ENCODE measurements around the gene FAM193A.

FAM193A gene

DNA sequence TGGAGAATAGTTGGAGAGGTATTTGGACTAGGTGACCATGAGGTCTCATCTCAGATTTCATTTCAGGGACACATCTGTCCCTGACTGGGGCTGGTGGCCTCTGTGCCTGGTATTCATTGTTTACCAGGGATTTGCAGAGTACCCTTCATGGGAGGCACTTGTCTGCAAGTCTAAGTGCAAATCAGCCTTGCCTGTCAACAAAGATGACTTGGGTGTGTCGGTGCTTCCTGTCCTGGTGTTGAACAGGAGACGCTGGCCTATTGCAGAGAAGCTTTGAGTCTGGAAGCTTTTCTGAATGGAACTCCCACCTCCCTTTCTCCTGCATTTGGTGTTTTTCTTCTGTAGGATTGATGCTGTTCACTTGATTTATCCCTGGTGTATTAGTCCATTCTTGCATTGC is 115.6 kb downstream of the FAM193A start:
- H3K4me1 ChIP-seq (ENCODE audit: insufficient read depth, low read length, severe bottlenecking): no peaks in the 10 kb centered on the region
- H2AFZ ChIP-seq (ENCODE audit: low read length): no peak overlapping the region
- H3K4me2 ChIP-seq (ENCODE audit: low read length): no peak overlapping the region
- no peak overlapping the region for H3K9ac ChIP-seq (ENCODE audit: low read length)
- peaks cover 13% of the 10 kb centered on the region for H3K36me3 ChIP-seq (ENCODE audit: insufficient read depth, low read length)
- H3F3A ChIP-seq (ENCODE audit: insufficient read depth, low read length): no peaks in the 10 kb centered on the region
- H4K20me1 ChIP-seq (ENCODE audit: insufficient read depth, low read length): no peaks in the 10 kb centered on the region
- no peak overlapping the region for H3K27ac ChIP-seq (ENCODE audit: low read depth, low read length, poor library complexity, severe bottlenecking)
- H3K27me3 ChIP-seq (ENCODE audit: insufficient read depth, low read length): no peaks in the 10 kb centered on the region
- no peaks in the 10 kb centered on the region for H3K79me2 ChIP-seq (ENCODE audit: insufficient read depth, low read length)
- no peaks in the 10 kb centered on the region for H3K9me2 ChIP-seq (ENCODE audit: low read depth, low read length)
- no peaks in the 10 kb centered on the region for H3K9me3 ChIP-seq (ENCODE audit: low read length)
- H3K4me3 ChIP-seq (ENCODE audit: low read depth, low read length, poor library complexity, severe bottlenecking): no peak overlapping the region
- no peak for TF ChIP-seq EZH2 (IDR thresholded peaks at IDR 0.05; ENCODE audit: borderline replicate concordance, low read length)

DNA sequence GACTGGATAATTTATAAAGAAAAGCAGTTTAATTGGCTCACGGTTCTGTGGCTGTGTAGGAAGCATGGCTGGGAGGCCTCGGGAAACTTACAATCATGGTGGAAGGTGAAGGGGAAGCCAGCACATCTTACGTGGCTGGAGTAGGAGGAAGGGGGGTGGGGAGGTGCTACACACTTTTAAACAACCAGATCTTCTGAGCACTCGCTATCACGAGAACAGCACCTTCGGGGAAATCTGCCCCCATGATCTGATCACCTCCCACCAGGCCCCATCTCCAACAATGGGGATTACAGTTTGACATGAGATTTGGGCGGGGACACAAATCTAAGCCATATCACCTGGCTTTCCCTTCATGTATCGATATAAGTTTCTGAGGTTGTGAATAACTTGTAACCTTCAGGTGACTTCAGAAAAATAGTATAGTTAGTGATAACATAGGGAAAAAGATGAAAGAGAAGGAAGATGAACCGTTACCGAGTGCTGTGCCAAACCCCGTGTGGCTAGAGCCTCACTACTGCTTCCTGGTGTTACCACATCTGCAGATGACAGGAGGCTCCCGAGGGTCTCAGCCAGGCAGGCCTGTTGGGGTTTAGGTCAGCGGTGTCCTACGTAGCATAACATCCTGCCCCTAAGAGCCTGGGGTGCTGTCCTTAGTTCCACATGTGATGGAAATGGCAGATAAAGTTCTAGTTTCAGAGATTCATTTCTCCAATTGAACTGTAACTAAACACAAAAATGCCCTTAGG is 116.1 kb downstream of the FAM193A start:
- H3K36me3 ChIP-seq (ENCODE audit: insufficient read depth, low read length): peaks cover 13% of the 10 kb centered on the region

DNA sequence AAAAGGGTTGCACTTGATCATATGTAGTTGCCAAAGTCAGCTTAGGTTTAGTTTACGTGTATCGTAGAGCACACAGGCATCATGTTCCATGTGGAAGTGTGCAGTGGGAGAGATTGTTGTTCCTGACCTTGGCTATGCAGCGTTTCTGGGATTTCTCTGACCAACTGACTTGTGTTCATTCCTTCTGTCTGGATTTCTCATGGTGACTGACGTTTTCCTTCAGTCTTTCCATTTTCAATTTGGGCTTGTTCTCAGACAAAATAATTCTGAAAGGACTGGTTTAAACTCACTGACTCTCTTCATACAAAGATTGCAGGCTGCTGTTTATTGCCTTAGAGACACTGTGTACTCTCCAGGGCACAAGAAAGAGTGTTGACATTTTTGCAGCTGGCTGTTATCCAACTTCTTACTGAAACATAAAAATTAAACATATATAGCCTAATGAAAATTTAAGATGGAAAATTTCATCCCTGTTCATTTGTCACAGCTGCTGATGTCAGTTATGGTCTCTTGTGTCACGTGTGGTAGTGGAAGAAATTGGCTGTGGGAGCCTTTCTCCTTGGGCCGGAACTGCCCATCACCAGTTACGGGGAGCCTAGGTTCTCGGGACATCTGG is 124.3 kb downstream of the FAM193A start:
- H3K27ac ChIP-seq (ENCODE audit: low read depth, low read length, poor library complexity, severe bottlenecking): no peak overlapping the region
- no peaks in the 10 kb centered on the region for H3K9me3 ChIP-seq (ENCODE audit: low read length)
- no peaks in the 10 kb centered on the region for H3K27me3 ChIP-seq (ENCODE audit: insufficient read depth, low read length)
- H3F3A ChIP-seq (ENCODE audit: insufficient read depth, low read length): no peaks in the 10 kb centered on the region
- H3K79me2 ChIP-seq (ENCODE audit: insufficient read depth, low read length): no peaks in the 10 kb centered on the region
- no peaks in the 10 kb centered on the region for H3K9me2 ChIP-seq (ENCODE audit: low read depth, low read length)
- no peaks in the 10 kb centered on the region for H3K4me1 ChIP-seq (ENCODE audit: insufficient read depth, low read length, severe bottlenecking)
- no peaks in the 10 kb centered on the region for H4K20me1 ChIP-seq (ENCODE audit: insufficient read depth, low read length)
- H3K9ac ChIP-seq (ENCODE audit: low read length): no peak overlapping the region
- H3K4me2 ChIP-seq (ENCODE audit: low read length): no peak overlapping the region
- H3K36me3 ChIP-seq (ENCODE audit: insufficient read depth, low read length): peaks cover 27% of the 10 kb centered on the region
- H2AFZ ChIP-seq (ENCODE audit: low read length): no peak overlapping the region
- TF ChIP-seq, protein P1, sequence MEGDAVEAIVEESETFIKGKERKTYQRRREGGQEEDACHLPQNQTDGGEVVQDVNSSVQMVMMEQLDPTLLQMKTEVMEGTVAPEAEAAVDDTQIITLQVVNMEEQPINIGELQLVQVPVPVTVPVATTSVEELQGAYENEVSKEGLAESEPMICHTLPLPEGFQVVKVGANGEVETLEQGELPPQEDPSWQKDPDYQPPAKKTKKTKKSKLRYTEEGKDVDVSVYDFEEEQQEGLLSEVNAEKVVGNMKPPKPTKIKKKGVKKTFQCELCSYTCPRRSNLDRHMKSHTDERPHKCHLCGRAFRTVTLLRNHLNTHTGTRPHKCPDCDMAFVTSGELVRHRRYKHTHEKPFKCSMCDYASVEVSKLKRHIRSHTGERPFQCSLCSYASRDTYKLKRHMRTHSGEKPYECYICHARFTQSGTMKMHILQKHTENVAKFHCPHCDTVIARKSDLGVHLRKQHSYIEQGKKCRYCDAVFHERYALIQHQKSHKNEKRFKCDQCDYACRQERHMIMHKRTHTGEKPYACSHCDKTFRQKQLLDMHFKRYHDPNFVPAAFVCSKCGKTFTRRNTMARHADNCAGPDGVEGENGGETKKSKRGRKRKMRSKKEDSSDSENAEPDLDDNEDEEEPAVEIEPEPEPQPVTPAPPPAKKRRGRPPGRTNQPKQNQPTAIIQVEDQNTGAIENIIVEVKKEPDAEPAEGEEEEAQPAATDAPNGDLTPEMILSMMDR (IDR thresholded peaks at IDR 0.05; ENCODE audit: low read length): no peak
- no peak for TF ChIP-seq EZH2 (IDR thresholded peaks at IDR 0.05; ENCODE audit: borderline replicate concordance, low read length)
- H3K4me3 ChIP-seq (ENCODE audit: low read depth, low read length, poor library complexity, severe bottlenecking): no peak overlapping the region

More for the DNA sequence above, 116.1 kb downstream of the FAM193A start:
- Histone ChIP-seq H3K4me2 (ENCODE audit: low read length) (no peak overlapping the region), H4K20me1 (ENCODE audit: insufficient read depth, low read length) (no peaks in the 10 kb centered on the region), H3K4me1 (ENCODE audit: insufficient read depth, low read length, severe bottlenecking) (no peaks in the 10 kb centered on the region), H3K4me3 (ENCODE audit: low read depth, low read length, poor library complexity, severe bottlenecking) (no peak overlapping the region), H3K9me3 (ENCODE audit: low read length) (no peaks in the 10 kb centered on the region), H3K79me2 (ENCODE audit: insufficient read depth, low read length) (no peaks in the 10 kb centered on the region), H3K27ac (ENCODE audit: low read depth, low read length, poor library complexity, severe bottlenecking) (no peak overlapping the region), H3F3A (ENCODE audit: insufficient read depth, low read length) (no peaks in the 10 kb centered on the region), H3K9ac (ENCODE audit: low read length) (no peak overlapping the region), H3K9me2 (ENCODE audit: low read depth, low read length) (no peaks in the 10 kb centered on the region), H3K27me3 (ENCODE audit: insufficient read depth, low read length) (no peaks in the 10 kb centered on the region), H2AFZ (ENCODE audit: low read length) (no peak overlapping the region)
- TF ChIP-seq, protein P1 (IDR thresholded peaks at IDR 0.05; ENCODE audit: low read length): no peak
- no peak for TF ChIP-seq EZH2 (IDR thresholded peaks at IDR 0.05; ENCODE audit: borderline replicate concordance, low read length)

All from OCI-LY1 (cell line).